ENCODE data around the gene TRIM25. TPM values are rescaled to one million over a fixed set of nuclear protein-coding genes. Genes with fewer than 3 reads are reported as not detected.

TRIM25 gene
- total and polyA plus RNA-seq, 2 of the 8 experiments (the other 6 are each of a cell fraction or from before 2014, with no cell fraction given), result 16.6 to 38.9 TPM

- no peaks in the 10 kb centered on the region for H3K79me1 ChIP-seq (ENCODE audit: low read depth, low read length)
- 60% methylated on average over 3 of the region's 3 CpGs; no CpG with 5 or more reads in 1 of the 2 experiments for WGBS, 2 experiments (ENCODE audit: extremely low coverage in 1 of 2, insufficient coverage in 1 of 2, insufficient read length in 1 of 2, insufficient replicate concordance in 2 of 2, low coverage in 1 of 2, low lambda C conversion rate in 2 of 2, missing lambda C conversion rate in 1 of 2)
These were observed 47.4 kb downstream of the TRIM25 start for GRCh38 chr17:56866496-56866895.

More at GRCh38 chr17:56866496-56866895, 47.4 kb downstream of the TRIM25 start:
- H3K4me1 ChIP-seq (replicated peaks in 1 of 4; ENCODE audit: control insufficient read depth in 3 of 4, insufficient read depth in 4 of 4, low read length in 3 of 4), result peaks cover 0 to 2% (median 0%) of the 10 kb centered on the region in 4 experiments; a peak in 1 of 7 replicates
- H2BK12ac ChIP-seq (ENCODE audit: low read depth, low read length), result no peak overlapping the region
- H3K27me3 ChIP-seq (replicated peaks in 1 of 4; ENCODE audit: control insufficient read depth in 3 of 4, extremely low read depth in 1 of 4, insufficient read depth in 3 of 4, low read length in 3 of 4), result no peaks in the 10 kb centered on the region
- no peak overlapping the region for H3K14ac ChIP-seq (ENCODE audit: insufficient read length)
- H3K27ac ChIP-seq (ENCODE audit: low read depth, low read length), result no peak overlapping the region
- H2BK20ac ChIP-seq (ENCODE audit: low read length), result no peak overlapping the region
- CTCF ChIA-PET (ENCODE audit: partially characterized antibody), result interaction anchor here (1.0 to 1.6 kb wide), 3 partner anchors 43 to 79 kb away, joined by 3 to 5 read pairs (median 4); no protein-coding TSS in a partner anchor
- no peak overlapping the region for H3K9ac ChIP-seq (replicated peaks in 1 of 4; ENCODE audit: extremely low read depth in 1 of 4, low read depth in 3 of 4, low read length in 3 of 4)
- no peak overlapping the region for H4K8ac ChIP-seq (ENCODE audit: extremely low read depth, insufficient read depth, low read length)
- DNase-seq (ENCODE audit: low read depth in 1 of 2, low spot score in 2 of 2) (no peak), FAIRE-seq (no peak)
- H3K4me3 ChIP-seq (ENCODE audit: extremely low read depth in 1 of 4, insufficient read depth in 2 of 4, low read depth in 3 of 4, low read length in 4 of 4), result no peak overlapping the region
- no peaks in the 10 kb centered on the region for H3K23me2 ChIP-seq (ENCODE audit: low read depth, low read length)
- H3K79me2 ChIP-seq (ENCODE audit: control insufficient read depth in 1 of 2, insufficient read depth in 2 of 2, low read length in 2 of 2), result no peaks in the 10 kb centered on the region
- no peaks in the 10 kb centered on the region for H3K9me3 ChIP-seq (ENCODE audit: insufficient read depth in 2 of 2, low read depth in 1 of 2, low read length in 1 of 2)
- H2AK5ac ChIP-seq (ENCODE audit: low read depth, low read length), result no peak overlapping the region
- H3K56ac ChIP-seq (replicated peaks; ENCODE audit: insufficient read length, low read depth, low read length), result no peak overlapping the region
- no peak for TF ChIP-seq KDM5A (IDR thresholded peaks at IDR 0.05; ENCODE audit: low read length)
- TF ChIP-seq PHF8 (conservative IDR thresholded peaks at IDR 0.05; ENCODE audit: low read depth, low read length), result no peak
- peak; percentile 15 to 51 (median 25); a peak in 2 of 4 replicates for TF ChIP-seq CTCF (IDR thresholded peaks at IDR 0.05; ENCODE audit: control extremely low read depth in 1 of 3, insufficient read depth in 1 of 3, low read depth in 1 of 3, low read length in 3 of 3)
- TF ChIP-seq RAD21 (IDR thresholded peaks at IDR 0.05 in 1 of 2, conservative IDR thresholded peaks at IDR 0.05 in 1 of 2; ENCODE audit: low read depth in 2 of 2, low read length in 2 of 2), result peak; percentile 41 to 52
- H3K18ac ChIP-seq (ENCODE audit: extremely low read depth, low read length), result no peak overlapping the region
- no peak overlapping the region for H2BK15ac ChIP-seq (ENCODE audit: low read length)
- no peak overlapping the region for H4K5ac ChIP-seq (ENCODE audit: insufficient read length, low read depth, low read length)
- H2BK120ac ChIP-seq (replicated peaks; ENCODE audit: low read depth, low read length), result no peak overlapping the region
- peaks cover 0 to 6% (median 3%) of the 10 kb centered on the region in 4 experiments; a peak in 5 of 8 replicates for H3K36me3 ChIP-seq (ENCODE audit: control insufficient read depth in 2 of 4, insufficient read depth in 4 of 4, low read length in 3 of 4)
- H3K4me2 ChIP-seq (ENCODE audit: insufficient read depth in 1 of 2, low read depth in 2 of 2, low read length in 2 of 2), result no peak overlapping the region
- no peak overlapping the region for H2BK5ac ChIP-seq (ENCODE audit: low read depth, low read length)
- no peak overlapping the region for H4K91ac ChIP-seq (replicated peaks; ENCODE audit: insufficient read length, low read length)
- H2AFZ ChIP-seq (ENCODE audit: low read length), result no peak overlapping the region
- no peak overlapping the region for H3K23ac ChIP-seq (ENCODE audit: insufficient read length)
- H4K20me1 ChIP-seq (replicated peaks in 1 of 2; ENCODE audit: control insufficient read depth in 1 of 2, insufficient read depth in 2 of 2, low read length in 2 of 2), result no peaks in the 10 kb centered on the region
- POLR2A ChIA-PET (ENCODE audit: partially characterized antibody), result no interaction called here
- H3K4ac ChIP-seq (replicated peaks; ENCODE audit: insufficient read length, low read depth, low read length), result no peak overlapping the region

Measured in H1 (cell line).